GM12878 (cell line): ENCODE data around the gene SCARB2. TPM values are rescaled to one million over a fixed set of nuclear protein-coding genes. Genes with fewer than 3 reads are reported as not detected.

ENCODE experiments used
- CHD1 ChIP-seq: IDR thresholded peaks from 2 replicates; pipeline ENCODE4 v1.6.1; 2012; ENCODE audit warnings: low read depth, low read length, improper control_type of control experiment
- FOS ChIP-seq: IDR thresholded peaks from 3 replicates; pipeline ENCODE4 v1.6.1; 2011; ENCODE audit warnings: borderline replicate concordance; ENCODE audit not compliant: insufficient read length; ENCODE audit errors: extremely low read depth
- GATAD2B ChIP-seq: fragments of 450-650 bp; conservative IDR thresholded peaks from 2 replicates; pipeline ENCODE4 v1.6.1; 2017; ENCODE audit warnings: low read depth, mild to moderate bottlenecking, moderate library complexity
- IKZF1 ChIP-seq: fragments of 450-650 bp; conservative IDR thresholded peaks from 2 replicates; pipeline ENCODE4 v1.6.1; 2017; ENCODE audit warnings: antibody characterized with exemption, mild to moderate bottlenecking
- NFYA ChIP-seq: IDR thresholded peaks from 2 replicates; pipeline ENCODE4 v1.6.1; 2011; ENCODE audit warnings: low read depth, mild to moderate bottlenecking, low read length, improper control_type of control experiment, borderline replicate concordance
- NRF1 ChIP-seq: conservative IDR thresholded peaks from 2 replicates; pipeline ENCODE4 v1.6.1; 2011; ENCODE audit warnings: mild to moderate bottlenecking, low read depth, low read length, improper control_type of control experiment
- SMAD1 ChIP-seq: fragments of 450-650 bp; IDR thresholded peaks from 2 replicates; pipeline ENCODE4 v1.6.1; 2018; ENCODE audit warnings: mild to moderate bottlenecking, low read depth; ENCODE audit not compliant: partially characterized antibody
- SREBF2 ChIP-seq: IDR thresholded peaks from 2 replicates; pipeline ENCODE4 v1.6.1; 2012; ENCODE audit warnings: mild to moderate bottlenecking, low read length
- WRNIP1 ChIP-seq: IDR thresholded peaks from 2 replicates; pipeline ENCODE4 v1.6.1; 2011; ENCODE audit warnings: low read depth, low read length, improper control_type of control experiment, borderline replicate concordance
- YY1 ChIP-seq: IDR thresholded peaks from 2 replicates; pipeline ENCODE4 v1.6.1; 2011; ENCODE audit warnings: low read depth, mild to moderate bottlenecking, low read length
- polyA plus RNA-seq, 11 experiments: library from polyadenylated mRNA; depleted of rRNA in 4 of 11; unstranded in 6 of 11; stranded (reverse) in 5 of 11; fragments of >200 nt; fragmentation: Nextera tagmentation in 4 of 11; fragmentation: Illumina TruSeq in 1 of 11; extraction: Ambion mirVana in 4 of 11; extraction: Trizol in 1 of 11; gene quantifications; 1 replicate in 1 of 11; 2 replicates in 10 of 11; pipeline versions ENCODE4 v1.2.1 to v1.2.3, GENCODE V29; 2011 to 2016; ENCODE audit warnings: inconsistent platforms in 2 of 11, missing spikeins in 2 of 11, low read depth in 1 of 11
- total RNA-seq, 4 experiments: library from RNA; depleted of rRNA in 3 of 4; stranded (reverse); fragments of >200 nt in 3 of 4; fragmentation: Illumina TruSeq in 1 of 4; extraction: Trizol in 1 of 4; gene quantifications; 2 replicates each; pipeline versions ENCODE4 v1.2.1 to v1.2.3, GENCODE V29; 2013 to 2021
- TF ChIP-seq, protein P1 (sequence below): IDR thresholded peaks from 2 replicates; pipeline ENCODE4 v1.6.1; 2012; ENCODE audit warnings: low read length, inconsistent platforms
- TF ChIP-seq, protein P2 (sequence below): IDR thresholded peaks from 2 replicates; pipeline ENCODE4 v1.6.1; 2012; ENCODE audit warnings: mild to moderate bottlenecking, low read depth, low read length
- TF ChIP-seq, protein P3 (sequence below): IDR thresholded peaks from 2 replicates; pipeline ENCODE4 v1.6.1; 2012; ENCODE audit warnings: improper control_type of control experiment, low read depth, low read length; ENCODE audit not compliant: insufficient replicate concordance
- TF ChIP-seq, protein P4 (sequence below): fragments of 450-650 bp; IDR thresholded peaks from 2 replicates; pipeline ENCODE4 v1.6.1; 2016; ENCODE audit warnings: mild to moderate bottlenecking, moderate library complexity, borderline replicate concordance

The SCARB2 gene
- total and polyA plus RNA-seq, 10 of the 15 experiments (the other 5 are each of a cell fraction or from before 2014, with no cell fraction given), result 2.1 to 11.7 (median 9.5) TPM

DNA sequence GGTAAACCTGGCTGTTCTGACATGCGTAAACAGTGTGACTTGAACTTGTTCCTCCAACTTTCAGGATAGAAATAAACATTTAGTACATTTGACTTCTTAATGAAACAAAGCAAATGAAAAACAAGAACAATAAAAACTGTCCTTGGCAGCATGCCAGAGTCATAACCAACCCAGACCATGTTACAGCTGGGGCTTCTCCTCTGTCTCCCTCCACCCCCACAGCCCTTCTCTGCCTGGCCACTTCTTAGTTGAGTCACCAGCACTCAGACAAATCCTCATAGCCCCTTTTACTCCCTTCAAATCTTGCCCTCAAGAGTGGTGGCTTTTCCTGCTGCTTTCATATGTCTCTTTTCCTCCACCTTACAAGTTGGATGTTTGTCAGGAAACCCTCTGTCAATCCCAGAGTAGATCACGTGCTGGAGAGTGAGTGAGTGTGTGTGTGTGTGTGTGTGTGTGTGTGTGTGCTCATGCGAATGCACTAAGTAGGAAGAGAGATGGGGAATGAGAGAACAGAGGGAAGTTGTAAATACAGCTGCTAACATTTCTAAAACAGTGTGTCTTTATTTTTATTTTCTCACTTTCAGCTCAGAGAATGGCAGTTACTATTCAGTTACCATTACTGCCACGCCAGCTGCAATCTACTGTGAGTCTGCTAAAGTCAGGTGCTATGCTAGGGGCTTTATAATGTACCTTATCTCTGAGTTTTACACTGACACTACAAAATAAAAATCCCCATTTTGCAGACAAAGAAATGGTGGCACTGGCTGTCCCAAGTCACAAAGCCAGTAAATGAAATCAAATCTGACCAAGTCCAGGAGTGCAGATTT, 15.0 kb downstream of the SCARB2 start (continued):
- TF ChIP-seq, protein P1, sequence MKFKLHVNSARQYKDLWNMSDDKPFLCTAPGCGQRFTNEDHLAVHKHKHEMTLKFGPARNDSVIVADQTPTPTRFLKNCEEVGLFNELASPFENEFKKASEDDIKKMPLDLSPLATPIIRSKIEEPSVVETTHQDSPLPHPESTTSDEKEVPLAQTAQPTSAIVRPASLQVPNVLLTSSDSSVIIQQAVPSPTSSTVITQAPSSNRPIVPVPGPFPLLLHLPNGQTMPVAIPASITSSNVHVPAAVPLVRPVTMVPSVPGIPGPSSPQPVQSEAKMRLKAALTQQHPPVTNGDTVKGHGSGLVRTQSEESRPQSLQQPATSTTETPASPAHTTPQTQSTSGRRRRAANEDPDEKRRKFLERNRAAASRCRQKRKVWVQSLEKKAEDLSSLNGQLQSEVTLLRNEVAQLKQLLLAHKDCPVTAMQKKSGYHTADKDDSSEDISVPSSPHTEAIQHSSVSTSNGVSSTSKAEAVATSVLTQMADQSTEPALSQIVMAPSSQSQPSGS, result peak; percentile 79
- TF ChIP-seq WRNIP1 (no peak), NRF1 (no peak), YY1 (0 out of 2 replicates have a peak, but pooled peaks have one; percentile 11), GATAD2B (peak; percentile 64; the same call in 1 of the 2 replicates), FOS (no peak), CHD1 (no peak), IKZF1 (peak; percentile 86), NFYA (no peak), SMAD1 (peak; percentile 98), SREBF2 (no peak)
- TF ChIP-seq, protein P2, sequence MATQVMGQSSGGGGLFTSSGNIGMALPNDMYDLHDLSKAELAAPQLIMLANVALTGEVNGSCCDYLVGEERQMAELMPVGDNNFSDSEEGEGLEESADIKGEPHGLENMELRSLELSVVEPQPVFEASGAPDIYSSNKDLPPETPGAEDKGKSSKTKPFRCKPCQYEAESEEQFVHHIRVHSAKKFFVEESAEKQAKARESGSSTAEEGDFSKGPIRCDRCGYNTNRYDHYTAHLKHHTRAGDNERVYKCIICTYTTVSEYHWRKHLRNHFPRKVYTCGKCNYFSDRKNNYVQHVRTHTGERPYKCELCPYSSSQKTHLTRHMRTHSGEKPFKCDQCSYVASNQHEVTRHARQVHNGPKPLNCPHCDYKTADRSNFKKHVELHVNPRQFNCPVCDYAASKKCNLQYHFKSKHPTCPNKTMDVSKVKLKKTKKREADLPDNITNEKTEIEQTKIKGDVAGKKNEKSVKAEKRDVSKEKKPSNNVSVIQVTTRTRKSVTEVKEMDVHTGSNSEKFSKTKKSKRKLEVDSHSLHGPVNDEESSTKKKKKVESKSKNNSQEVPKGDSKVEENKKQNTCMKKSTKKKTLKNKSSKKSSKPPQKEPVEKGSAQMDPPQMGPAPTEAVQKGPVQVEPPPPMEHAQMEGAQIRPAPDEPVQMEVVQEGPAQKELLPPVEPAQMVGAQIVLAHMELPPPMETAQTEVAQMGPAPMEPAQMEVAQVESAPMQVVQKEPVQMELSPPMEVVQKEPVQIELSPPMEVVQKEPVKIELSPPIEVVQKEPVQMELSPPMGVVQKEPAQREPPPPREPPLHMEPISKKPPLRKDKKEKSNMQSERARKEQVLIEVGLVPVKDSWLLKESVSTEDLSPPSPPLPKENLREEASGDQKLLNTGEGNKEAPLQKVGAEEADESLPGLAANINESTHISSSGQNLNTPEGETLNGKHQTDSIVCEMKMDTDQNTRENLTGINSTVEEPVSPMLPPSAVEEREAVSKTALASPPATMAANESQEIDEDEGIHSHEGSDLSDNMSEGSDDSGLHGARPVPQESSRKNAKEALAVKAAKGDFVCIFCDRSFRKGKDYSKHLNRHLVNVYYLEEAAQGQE, result no peak
- TF ChIP-seq, protein P3, sequence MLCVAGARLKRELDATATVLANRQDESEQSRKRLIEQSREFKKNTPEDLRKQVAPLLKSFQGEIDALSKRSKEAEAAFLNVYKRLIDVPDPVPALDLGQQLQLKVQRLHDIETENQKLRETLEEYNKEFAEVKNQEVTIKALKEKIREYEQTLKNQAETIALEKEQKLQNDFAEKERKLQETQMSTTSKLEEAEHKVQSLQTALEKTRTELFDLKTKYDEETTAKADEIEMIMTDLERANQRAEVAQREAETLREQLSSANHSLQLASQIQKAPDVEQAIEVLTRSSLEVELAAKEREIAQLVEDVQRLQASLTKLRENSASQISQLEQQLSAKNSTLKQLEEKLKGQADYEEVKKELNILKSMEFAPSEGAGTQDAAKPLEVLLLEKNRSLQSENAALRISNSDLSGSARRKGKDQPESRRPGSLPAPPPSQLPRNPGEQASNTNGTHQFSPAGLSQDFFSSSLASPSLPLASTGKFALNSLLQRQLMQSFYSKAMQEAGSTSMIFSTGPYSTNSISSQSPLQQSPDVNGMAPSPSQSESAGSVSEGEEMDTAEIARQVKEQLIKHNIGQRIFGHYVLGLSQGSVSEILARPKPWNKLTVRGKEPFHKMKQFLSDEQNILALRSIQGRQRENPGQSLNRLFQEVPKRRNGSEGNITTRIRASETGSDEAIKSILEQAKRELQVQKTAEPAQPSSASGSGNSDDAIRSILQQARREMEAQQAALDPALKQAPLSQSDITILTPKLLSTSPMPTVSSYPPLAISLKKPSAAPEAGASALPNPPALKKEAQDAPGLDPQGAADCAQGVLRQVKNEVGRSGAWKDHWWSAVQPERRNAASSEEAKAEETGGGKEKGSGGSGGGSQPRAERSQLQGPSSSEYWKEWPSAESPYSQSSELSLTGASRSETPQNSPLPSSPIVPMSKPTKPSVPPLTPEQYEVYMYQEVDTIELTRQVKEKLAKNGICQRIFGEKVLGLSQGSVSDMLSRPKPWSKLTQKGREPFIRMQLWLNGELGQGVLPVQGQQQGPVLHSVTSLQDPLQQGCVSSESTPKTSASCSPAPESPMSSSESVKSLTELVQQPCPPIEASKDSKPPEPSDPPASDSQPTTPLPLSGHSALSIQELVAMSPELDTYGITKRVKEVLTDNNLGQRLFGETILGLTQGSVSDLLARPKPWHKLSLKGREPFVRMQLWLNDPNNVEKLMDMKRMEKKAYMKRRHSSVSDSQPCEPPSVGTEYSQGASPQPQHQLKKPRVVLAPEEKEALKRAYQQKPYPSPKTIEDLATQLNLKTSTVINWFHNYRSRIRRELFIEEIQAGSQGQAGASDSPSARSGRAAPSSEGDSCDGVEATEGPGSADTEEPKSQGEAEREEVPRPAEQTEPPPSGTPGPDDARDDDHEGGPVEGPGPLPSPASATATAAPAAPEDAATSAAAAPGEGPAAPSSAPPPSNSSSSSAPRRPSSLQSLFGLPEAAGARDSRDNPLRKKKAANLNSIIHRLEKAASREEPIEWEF, result no peak
- TF ChIP-seq, protein P4, sequence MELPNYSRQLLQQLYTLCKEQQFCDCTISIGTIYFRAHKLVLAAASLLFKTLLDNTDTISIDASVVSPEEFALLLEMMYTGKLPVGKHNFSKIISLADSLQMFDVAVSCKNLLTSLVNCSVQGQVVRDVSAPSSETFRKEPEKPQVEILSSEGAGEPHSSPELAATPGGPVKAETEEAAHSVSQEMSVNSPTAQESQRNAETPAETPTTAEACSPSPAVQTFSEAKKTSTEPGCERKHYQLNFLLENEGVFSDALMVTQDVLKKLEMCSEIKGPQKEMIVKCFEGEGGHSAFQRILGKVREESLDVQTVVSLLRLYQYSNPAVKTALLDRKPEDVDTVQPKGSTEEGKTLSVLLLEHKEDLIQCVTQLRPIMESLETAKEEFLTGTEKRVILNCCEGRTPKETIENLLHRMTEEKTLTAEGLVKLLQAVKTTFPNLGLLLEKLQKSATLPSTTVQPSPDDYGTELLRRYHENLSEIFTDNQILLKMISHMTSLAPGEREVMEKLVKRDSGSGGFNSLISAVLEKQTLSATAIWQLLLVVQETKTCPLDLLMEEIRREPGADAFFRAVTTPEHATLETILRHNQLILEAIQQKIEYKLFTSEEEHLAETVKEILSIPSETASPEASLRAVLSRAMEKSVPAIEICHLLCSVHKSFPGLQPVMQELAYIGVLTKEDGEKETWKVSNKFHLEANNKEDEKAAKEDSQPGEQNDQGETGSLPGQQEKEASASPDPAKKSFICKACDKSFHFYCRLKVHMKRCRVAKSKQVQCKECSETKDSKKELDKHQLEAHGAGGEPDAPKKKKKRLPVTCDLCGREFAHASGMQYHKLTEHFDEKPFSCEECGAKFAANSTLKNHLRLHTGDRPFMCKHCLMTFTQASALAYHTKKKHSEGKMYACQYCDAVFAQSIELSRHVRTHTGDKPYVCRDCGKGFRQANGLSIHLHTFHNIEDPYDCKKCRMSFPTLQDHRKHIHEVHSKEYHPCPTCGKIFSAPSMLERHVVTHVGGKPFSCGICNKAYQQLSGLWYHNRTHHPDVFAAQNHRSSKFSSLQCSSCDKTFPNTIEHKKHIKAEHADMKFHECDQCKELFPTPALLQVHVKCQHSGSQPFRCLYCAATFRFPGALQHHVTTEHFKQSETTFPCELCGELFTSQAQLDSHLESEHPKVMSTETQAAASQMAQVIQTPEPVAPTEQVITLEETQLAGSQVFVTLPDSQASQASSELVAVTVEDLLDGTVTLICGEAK, result no peak
